Measurements from ENCODE around the gene RFTN1. TPM values are rescaled to one million over a fixed set of nuclear protein-coding genes. Genes with fewer than 3 reads are reported as not detected.

Gene RFTN1
- total and polyA plus RNA-seq, 8 donors = 1.9 to 14.0 (median 2.9) TPM

GRCh38 chr3:16470590-16470989 lies 42.9 kb downstream of the RFTN1 start:
- ATAC-seq (no peak), DNase-seq (no peak), FAIRE-seq (no peak)
- Histone ChIP-seq H3K27ac (no peak overlapping the region), H3K4me3 (no peak overlapping the region), H3K9me3 (no peaks in the 10 kb centered on the region), H3K36me3 (no peaks in the 10 kb centered on the region), H3K27me3 (no peaks in the 10 kb centered on the region), H3K4me1 (no peaks in the 10 kb centered on the region)
- intact Hi-C loops (cut with DNase I) = no loop called here
- TF ChIP-seq CTCF (IDR thresholded peaks at IDR 0.05) = no peak
- WGBS, 2 donors = 83 to 90% methylated on average over 1 of the region's 1 CpG

DNA sequence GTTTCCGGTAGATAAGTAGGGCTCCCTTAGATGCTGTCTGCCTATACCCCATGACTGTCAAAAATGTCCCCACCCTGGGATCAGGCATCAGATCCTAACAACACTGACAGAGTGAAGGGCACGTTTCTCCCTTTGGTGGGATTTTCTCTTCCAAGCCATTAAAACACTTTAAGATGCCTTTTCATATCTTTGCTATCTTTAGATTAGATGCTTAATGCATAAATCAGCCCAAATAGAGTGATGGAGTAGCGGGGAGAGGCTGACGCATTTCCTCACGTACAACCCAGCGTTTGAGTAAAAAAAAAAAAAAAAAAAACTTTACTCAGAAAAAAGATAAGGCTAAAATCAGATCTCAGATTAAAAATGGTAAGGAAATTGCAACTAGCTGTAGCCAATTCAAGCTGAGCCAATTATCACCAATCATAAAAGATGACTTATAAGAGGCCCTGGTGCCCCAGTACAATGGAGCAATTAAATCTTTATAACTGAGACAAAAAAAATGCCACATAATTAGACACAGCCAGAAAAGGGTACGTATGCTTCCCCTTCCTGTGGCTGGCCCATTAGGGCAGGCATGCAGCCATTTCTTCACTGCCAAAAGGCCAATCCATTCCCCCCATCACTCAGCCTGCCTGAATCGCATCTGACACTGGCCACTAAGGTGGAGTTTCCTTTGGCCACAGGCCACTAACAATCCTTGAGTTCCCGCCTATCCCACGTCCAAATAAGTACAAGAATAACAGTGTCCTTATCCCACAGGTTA lies 45.0 kb downstream of the RFTN1 start:
- DNase-seq = no peak
- no peaks in the 10 kb centered on the region for H3K36me3 ChIP-seq
- no peak for ATAC-seq
- FAIRE-seq = no peak
- no peak overlapping the region for H3K27ac ChIP-seq
- H3K27me3 ChIP-seq = no peaks in the 10 kb centered on the region
- H3K4me1 ChIP-seq = no peaks in the 10 kb centered on the region
- H3K4me3 ChIP-seq = no peak overlapping the region
- 46 to 51% methylated on average over 10 of the region's 10 CpGs for WGBS, 2 donors
- no peak for TF ChIP-seq CTCF (IDR thresholded peaks at IDR 0.05)
- no peaks in the 10 kb centered on the region for H3K9me3 ChIP-seq
- intact Hi-C loops (cut with DNase I) = no loop called here

DNA sequence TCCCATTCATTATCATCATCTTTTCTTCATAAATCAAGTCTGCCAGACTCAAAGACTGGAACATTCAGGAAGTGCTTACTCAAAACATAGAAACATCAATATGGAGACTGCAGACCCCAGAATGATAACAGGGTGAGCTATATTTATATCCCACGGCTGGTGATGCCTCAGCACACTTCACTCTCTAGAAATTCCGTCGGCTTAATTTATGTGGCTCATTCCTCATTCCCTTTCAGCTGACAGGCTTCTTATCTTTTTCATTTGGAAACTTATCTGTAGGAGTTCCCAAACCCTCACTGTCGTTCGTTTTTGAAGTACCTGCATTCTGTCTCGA lies 45.5 kb downstream of the RFTN1 start:
- intact Hi-C loops (cut with DNase I) = no loop called here
- no peak for FAIRE-seq

GRCh38 chr3:16467393-16467792 lies 46.1 kb downstream of the RFTN1 start:
- ATAC-seq = no peak
- no peak for DNase-seq
- H3K9me3 ChIP-seq = no peaks in the 10 kb centered on the region
- no peak for TF ChIP-seq CTCF (IDR thresholded peaks at IDR 0.05)
- no peaks in the 10 kb centered on the region for H3K36me3 ChIP-seq
- intact Hi-C loops (cut with DNase I) = no loop called here
- FAIRE-seq = no peak
- no peak overlapping the region for H3K4me3 ChIP-seq
- no peaks in the 10 kb centered on the region for H3K27me3 ChIP-seq
- H3K27ac ChIP-seq = no peak overlapping the region
- H3K4me1 ChIP-seq = no peaks in the 10 kb centered on the region
- 62 to 77% methylated on average over 8 of the region's 9 CpGs for WGBS, 2 donors

More for the DNA sequence above, 45.5 kb downstream of the RFTN1 start:
- no peaks in the 10 kb centered on the region for H3K4me1 ChIP-seq
- 10 to 15% methylated on average over 6 of the region's 6 CpGs for WGBS, 2 donors
- no peak overlapping the region for H3K4me3 ChIP-seq
- ATAC-seq (no peak), DNase-seq (no peak)
- H3K27ac ChIP-seq = no peak overlapping the region
- no peaks in the 10 kb centered on the region for H3K9me3 ChIP-seq
- no peaks in the 10 kb centered on the region for H3K27me3 ChIP-seq
- TF ChIP-seq CTCF (IDR thresholded peaks at IDR 0.05) = no peak
- H3K36me3 ChIP-seq = no peaks in the 10 kb centered on the region

DNA sequence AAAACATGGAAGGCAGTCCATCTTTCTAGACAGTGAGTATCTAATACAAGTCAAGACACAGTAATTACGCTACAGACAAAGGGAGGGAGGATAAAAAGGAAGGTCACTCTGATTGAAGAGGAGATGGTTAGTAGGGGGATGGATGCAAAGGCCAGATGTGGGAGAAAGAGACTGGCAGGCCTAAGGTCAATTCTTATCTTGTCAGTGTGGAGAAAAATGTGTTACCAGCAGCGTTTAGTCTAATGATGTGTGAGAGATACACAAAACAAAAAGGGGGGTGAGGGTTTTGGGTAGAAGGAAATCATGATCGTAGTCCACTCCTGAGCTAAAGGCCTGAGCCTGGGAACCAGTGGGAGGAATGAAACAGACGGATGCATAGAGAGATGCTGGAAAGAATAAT lies 46.7 kb downstream of the RFTN1 start:
- Histone ChIP-seq H3K36me3 (no peaks in the 10 kb centered on the region), H3K27ac (no peak overlapping the region), H3K27me3 (no peaks in the 10 kb centered on the region), H3K4me1 (no peaks in the 10 kb centered on the region), H3K9me3 (no peaks in the 10 kb centered on the region), H3K4me3 (no peak overlapping the region)
- intact Hi-C loops (cut with DNase I) = no loop called here
- FAIRE-seq (no peak), ATAC-seq (no peak), DNase-seq (no peak)
- no peak for TF ChIP-seq CTCF (IDR thresholded peaks at IDR 0.05)
- 58 to 60% methylated on average over 4 of the region's 4 CpGs for WGBS, 2 donors

All from pancreas (tissue), 10 donors.